Brain pericyte (primary cell): ENCODE data around the gene USPL1.

Experiments used
- DNase-seq: peaks from one replicate; pipeline ENCODE4 v3.0.0-alpha.2; 2012; ENCODE audit warnings: low read depth, low spot score

Gene USPL1

GRCh38 chr13:30696278-30697176 is 78.8 kb downstream of the USPL1 start:
- no peak for DNase-seq

GRCh38 chr13:30697177-30697953 is 79.6 kb downstream of the USPL1 start:
- DNase-seq, result no peak

GRCh38 chr13:30697996-30698401 is 80.3 kb downstream of the USPL1 start:
- DNase-seq, result peak; percentile 68

- no peak for DNase-seq
Observed at GRCh38 chr13:30698488-30699005, 80.8 kb downstream of the USPL1 start.

GRCh38 chr13:30700364-30700763 is 82.6 kb downstream of the USPL1 start:
- no peak for DNase-seq

GRCh38 chr13:30702006-30702405 is 84.3 kb downstream of the USPL1 start:
- DNase-seq, result no peak

- no peak for DNase-seq
Observed at GRCh38 chr13:30704596-30704995, 86.9 kb downstream of the USPL1 start.

GRCh38 chr13:30705680-30706079 is 88.0 kb downstream of the USPL1 start:
- no peak for DNase-seq

- no peak for DNase-seq
Observed at GRCh38 chr13:30708541-30708940, 90.8 kb downstream of the USPL1 start.
